Parathyroid adenoma (tissue), 2 donors: ENCODE measurements around the gene EXOC3L1.

Experiments used
- H2AFZ ChIP-seq: fragments of 300-600 bp; sonication (generic); one replicate; pipeline ENCODE4 v1.7.0; 2017; ENCODE audit warnings: antibody characterized with exemption, mild to moderate bottlenecking
- H3K27ac ChIP-seq: fragments of 300-600 bp; sonication (generic); one replicate; pipeline ENCODE4 v1.7.0; 2017
- H3K27me3 ChIP-seq: fragments of 300-600 bp; sonication (generic); one replicate; pipeline ENCODE4 v1.7.0; 2017; ENCODE audit warnings: low read length; ENCODE audit not compliant: control insufficient read depth, insufficient read depth
- H3K36me3 ChIP-seq: fragments of 300-600 bp; sonication (generic); one replicate; pipeline ENCODE4 v1.7.0; 2017; ENCODE audit warnings: low read length; ENCODE audit not compliant: control insufficient read depth, insufficient read depth
- H3K4me1 ChIP-seq: fragments of 300-600 bp; sonication (generic); one replicate; pipeline ENCODE4 v1.7.0; 2017; ENCODE audit warnings: control low read depth
- H3K4me2 ChIP-seq: fragments of 300-600 bp; sonication (generic); one replicate; pipeline ENCODE4 v1.7.0; 2017; ENCODE audit warnings: low read length
- H3K4me3 ChIP-seq: fragments of 300-600 bp; sonication (generic); one replicate; pipeline ENCODE4 v1.7.0; 2017; ENCODE audit warnings: low read depth, low read length
- H3K79me2 ChIP-seq: fragments of 300-600 bp; sonication (generic); one replicate; pipeline ENCODE4 v1.7.0; 2017; ENCODE audit warnings: control low read depth
- H3K9ac ChIP-seq: fragments of 300-600 bp; sonication (generic); one replicate; pipeline ENCODE4 v1.7.0; 2017; ENCODE audit warnings: mild to moderate bottlenecking
- H3K9me3 ChIP-seq: fragments of 300-600 bp; sonication (generic); one replicate; pipeline ENCODE4 v1.7.0; 2017; ENCODE audit warnings: low read length; ENCODE audit not compliant: control insufficient read depth
- TF ChIP-seq, protein P1 (sequence below): fragments of 300-600 bp; sonication (generic); IDR thresholded peaks from one replicate; pipeline ENCODE4 v1.7.0; 2017; ENCODE audit warnings: antibody characterized with exemption, mild to moderate bottlenecking
- donor health status: primary hyperparathyroidism.

Gene EXOC3L1

DNA sequence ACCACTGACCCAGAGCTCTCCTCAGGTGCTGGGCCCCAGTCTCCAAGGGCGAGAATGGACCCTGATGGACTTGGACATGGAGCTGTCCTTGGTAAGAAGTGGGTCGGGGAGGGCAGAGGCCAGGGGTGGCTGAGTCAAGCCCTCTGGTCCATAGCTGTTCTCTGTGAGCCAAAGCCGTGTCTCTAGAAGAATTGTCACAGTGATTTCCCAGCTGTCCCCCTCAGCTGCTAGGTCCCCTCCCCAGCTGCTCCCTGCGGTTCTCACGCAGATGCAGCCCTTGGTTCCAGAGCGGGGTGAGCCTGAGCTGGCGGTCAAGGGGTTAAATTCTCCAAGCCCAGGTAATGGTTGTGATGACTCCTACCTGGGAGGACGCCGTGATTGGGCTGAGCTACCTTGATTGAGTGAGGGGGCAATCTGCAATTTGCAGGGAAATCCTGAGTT lies 20.9 kb downstream of the EXOC3L1 start:
- no peak overlapping the region for H3K27ac ChIP-seq
- H3K36me3 ChIP-seq = no peaks in the 10 kb centered on the region
- no peak overlapping the region for H2AFZ ChIP-seq
- H3K27me3 ChIP-seq = no peaks in the 10 kb centered on the region
- H3K9ac ChIP-seq = no peak overlapping the region
- no peaks in the 10 kb centered on the region for H3K79me2 ChIP-seq
- H3K9me3 ChIP-seq = no peaks in the 10 kb centered on the region
- no peak overlapping the region for H3K4me3 ChIP-seq
- TF ChIP-seq, protein P1, sequence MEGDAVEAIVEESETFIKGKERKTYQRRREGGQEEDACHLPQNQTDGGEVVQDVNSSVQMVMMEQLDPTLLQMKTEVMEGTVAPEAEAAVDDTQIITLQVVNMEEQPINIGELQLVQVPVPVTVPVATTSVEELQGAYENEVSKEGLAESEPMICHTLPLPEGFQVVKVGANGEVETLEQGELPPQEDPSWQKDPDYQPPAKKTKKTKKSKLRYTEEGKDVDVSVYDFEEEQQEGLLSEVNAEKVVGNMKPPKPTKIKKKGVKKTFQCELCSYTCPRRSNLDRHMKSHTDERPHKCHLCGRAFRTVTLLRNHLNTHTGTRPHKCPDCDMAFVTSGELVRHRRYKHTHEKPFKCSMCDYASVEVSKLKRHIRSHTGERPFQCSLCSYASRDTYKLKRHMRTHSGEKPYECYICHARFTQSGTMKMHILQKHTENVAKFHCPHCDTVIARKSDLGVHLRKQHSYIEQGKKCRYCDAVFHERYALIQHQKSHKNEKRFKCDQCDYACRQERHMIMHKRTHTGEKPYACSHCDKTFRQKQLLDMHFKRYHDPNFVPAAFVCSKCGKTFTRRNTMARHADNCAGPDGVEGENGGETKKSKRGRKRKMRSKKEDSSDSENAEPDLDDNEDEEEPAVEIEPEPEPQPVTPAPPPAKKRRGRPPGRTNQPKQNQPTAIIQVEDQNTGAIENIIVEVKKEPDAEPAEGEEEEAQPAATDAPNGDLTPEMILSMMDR = no peak
- H3K4me1 ChIP-seq = peaks cover 27% of the 10 kb centered on the region
- H3K4me2 ChIP-seq = no peak overlapping the region

DNA sequence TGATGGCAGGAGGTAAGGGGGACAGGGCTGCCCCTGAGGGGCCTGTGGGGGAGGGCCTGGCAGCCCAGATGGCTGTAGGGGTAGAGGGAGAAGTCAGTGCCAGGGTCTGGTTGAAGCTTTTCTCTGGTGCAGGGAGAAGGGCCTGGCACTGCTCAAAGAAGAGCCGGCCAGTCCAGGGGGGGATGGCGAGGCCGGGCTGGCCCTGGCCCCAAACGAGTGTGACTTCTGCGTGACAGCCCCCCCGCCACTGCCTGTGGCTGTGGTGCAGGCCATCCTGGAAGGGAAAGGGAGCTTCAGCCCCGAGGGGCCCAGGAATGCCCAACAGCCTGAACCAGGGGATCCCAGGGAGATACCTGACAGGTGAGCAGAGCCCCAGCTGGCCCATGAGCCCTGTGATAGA lies 22.3 kb downstream of the EXOC3L1 start:
- Histone ChIP-seq H3K4me2 (no peak overlapping the region), H3K4me1 (peaks cover 22% of the 10 kb centered on the region)

DNA sequence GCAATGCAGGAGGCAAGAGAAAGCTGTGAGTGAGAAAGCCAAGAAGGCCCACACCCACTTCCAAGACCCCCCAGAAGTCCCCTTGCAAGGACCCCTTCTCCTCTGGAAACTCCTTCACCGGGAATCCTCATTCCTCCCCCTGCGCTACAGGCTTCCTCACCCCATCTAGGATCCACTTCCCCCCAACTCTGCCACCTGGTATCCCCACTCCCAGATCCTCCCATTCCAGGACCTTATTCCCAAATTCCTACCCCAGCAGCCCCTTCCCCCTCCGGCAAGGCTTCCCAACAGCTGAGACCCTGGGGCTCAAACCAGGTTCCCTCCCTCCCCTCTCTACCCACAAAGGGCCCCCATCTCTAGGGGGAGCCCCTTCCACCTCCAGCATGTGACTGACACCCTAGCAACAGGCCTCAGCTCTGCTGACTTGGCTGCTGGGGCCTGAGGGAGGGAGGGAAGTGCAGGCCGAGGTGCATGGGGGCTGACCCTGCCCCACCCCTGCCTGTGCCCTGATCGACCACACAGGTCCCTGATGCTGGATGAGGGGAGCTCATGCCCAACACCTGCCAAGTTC lies 23.3 kb downstream of the EXOC3L1 start:
- Histone ChIP-seq H3K9me3 (no peaks in the 10 kb centered on the region), H3K36me3 (no peaks in the 10 kb centered on the region), H3K4me1 (peaks cover 22% of the 10 kb centered on the region), H3K9ac (no peak overlapping the region), H3K79me2 (no peaks in the 10 kb centered on the region), H3K27ac (no peak overlapping the region), H3K27me3 (no peaks in the 10 kb centered on the region), H3K4me2 (no peak overlapping the region), H3K4me3 (no peak overlapping the region), H2AFZ (no peak overlapping the region)
- TF ChIP-seq, protein P1 = no peak

More for the DNA sequence above, 22.3 kb downstream of the EXOC3L1 start:
- H3K9me3 ChIP-seq = no peaks in the 10 kb centered on the region
- TF ChIP-seq, protein P1 = no peak
- H3K27me3 ChIP-seq = no peaks in the 10 kb centered on the region
- no peak overlapping the region for H3K27ac ChIP-seq
- H3K4me3 ChIP-seq = no peak overlapping the region
- H3K9ac ChIP-seq = no peak overlapping the region
- no peaks in the 10 kb centered on the region for H3K79me2 ChIP-seq
- no peak overlapping the region for H2AFZ ChIP-seq
- H3K36me3 ChIP-seq = no peaks in the 10 kb centered on the region

DNA sequence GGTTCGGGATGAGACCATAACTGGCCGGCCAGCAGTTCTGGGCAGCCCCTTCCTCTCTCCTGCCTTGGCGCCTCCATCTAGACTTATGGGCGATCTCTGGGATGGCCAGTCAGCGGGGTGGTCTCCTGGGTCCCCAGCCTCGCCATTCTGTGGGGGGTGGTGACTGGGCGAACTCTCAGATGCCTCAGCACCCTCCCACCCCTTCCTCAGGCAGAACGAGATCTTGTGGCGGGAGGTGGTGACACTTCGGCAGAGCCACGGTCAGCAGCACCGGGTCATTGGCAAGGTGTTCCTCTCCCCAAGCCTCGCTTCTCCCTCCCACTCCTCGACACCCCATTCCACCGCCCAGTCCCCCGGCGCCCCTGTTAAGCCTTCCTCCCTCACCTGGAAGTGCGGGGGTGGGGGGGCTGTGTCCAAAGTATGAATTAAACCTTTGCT lies 23.8 kb downstream of the EXOC3L1 start:
- TF ChIP-seq, protein P1 = no peak
- no peaks in the 10 kb centered on the region for H3K9me3 ChIP-seq

More for the DNA sequence above, 23.8 kb downstream of the EXOC3L1 start:
- no peak overlapping the region for H3K4me3 ChIP-seq
- no peak overlapping the region for H2AFZ ChIP-seq
- H3K4me1 ChIP-seq = peaks cover 24% of the 10 kb centered on the region
- H3K79me2 ChIP-seq = no peaks in the 10 kb centered on the region
- H3K27me3 ChIP-seq = no peaks in the 10 kb centered on the region
- no peak overlapping the region for H3K4me2 ChIP-seq
- no peak overlapping the region for H3K9ac ChIP-seq
- no peaks in the 10 kb centered on the region for H3K36me3 ChIP-seq
- no peak overlapping the region for H3K27ac ChIP-seq
